Trophoblast cell (in vitro differentiated cells and primary cell): ENCODE data around the gene PTK6.
"Not testable (repeated sequence)": the region's sequence is repeated elsewhere in the genome, so short reads cannot be mapped to it uniquely, and the experiment has no call there.

Experiments used
- DNase-seq, 2 donors: peaks; one replicate each; pipeline ENCODE4 v3.0.0-alpha.2; 2016
- H2AFZ ChIP-seq: 2 replicates; pipeline ENCODE4 v1.6.1; 2013; ENCODE audit warnings: low read length, moderate library complexity, mild to moderate bottlenecking; ENCODE audit not compliant: insufficient read depth, poor library complexity
- H2AK5ac ChIP-seq: 2 replicates; pipeline ENCODE4 v1.6.1; 2013; ENCODE audit warnings: mild to moderate bottlenecking, low read length
- H2BK120ac ChIP-seq: 2 replicates; pipeline ENCODE4 v1.6.1; 2013; ENCODE audit warnings: low read length, mild to moderate bottlenecking, moderate library complexity; ENCODE audit not compliant: insufficient read depth, poor library complexity
- H2BK12ac ChIP-seq: 2 replicates; pipeline ENCODE4 v1.6.1; 2013; ENCODE audit warnings: mild to moderate bottlenecking, low read length, moderate library complexity
- H2BK5ac ChIP-seq: 2 replicates; pipeline ENCODE4 v1.6.1; 2013; ENCODE audit warnings: low read length, low read depth, moderate library complexity, mild to moderate bottlenecking; ENCODE audit not compliant: poor library complexity
- H3K14ac ChIP-seq: 2 replicates; pipeline ENCODE4 v1.6.1; 2013; ENCODE audit warnings: mild to moderate bottlenecking, low read length
- H3K18ac ChIP-seq: 2 replicates; pipeline ENCODE4 v1.6.1; 2013; ENCODE audit warnings: mild to moderate bottlenecking, low read length
- H3K23ac ChIP-seq: 2 replicates; pipeline ENCODE4 v1.6.1; 2013; ENCODE audit warnings: low read length
- H3K27ac ChIP-seq: 2 replicates; pipeline ENCODE4 v1.5.1; 2013; ENCODE audit warnings: low read depth, mild to moderate bottlenecking, inconsistent platforms, low read length, moderate library complexity
- H3K27me3 ChIP-seq: 2 replicates; pipeline ENCODE4 v1.6.1; 2013; ENCODE audit warnings: inconsistent platforms, mild to moderate bottlenecking, low read length, moderate library complexity; ENCODE audit not compliant: insufficient read depth
- H3K36me3 ChIP-seq, 2 experiments: 1 replicate in 1 of 2; 2 replicates in 1 of 2; pipeline ENCODE4 v1.6.1; 2013; ENCODE audit warnings: low read length in 2 of 2, mild to moderate bottlenecking in 2 of 2, moderate library complexity in 1 of 2; ENCODE audit not compliant: insufficient read depth in 2 of 2, control insufficient read depth in 1 of 2
- H3K4ac ChIP-seq: 2 replicates; pipeline ENCODE4 v1.6.1; 2013; ENCODE audit warnings: low read depth, mild to moderate bottlenecking, low read length, moderate library complexity
- H3K4me1 ChIP-seq, 2 experiments: 1 replicate in 1 of 2; 2 replicates in 1 of 2; pipeline ENCODE4 v1.6.1; 2013; ENCODE audit warnings: low read length in 2 of 2, mild to moderate bottlenecking in 2 of 2, moderate library complexity in 1 of 2; ENCODE audit not compliant: insufficient read depth in 2 of 2, control insufficient read depth in 1 of 2
- H3K4me2 ChIP-seq: 2 replicates; pipeline ENCODE4 v1.6.1; 2013; ENCODE audit warnings: inconsistent platforms, mild to moderate bottlenecking, low read length, moderate library complexity
- H3K4me3 ChIP-seq: 2 replicates; pipeline ENCODE4 v1.5.1; 2013; ENCODE audit warnings: mild to moderate bottlenecking, low read depth, low read length, inconsistent platforms
- H3K79me1 ChIP-seq: one replicate; pipeline ENCODE4 v1.6.1; 2013; ENCODE audit warnings: low read length
- H3K79me2 ChIP-seq: 2 replicates; pipeline ENCODE4 v1.6.1; 2013; ENCODE audit warnings: low read length, mild to moderate bottlenecking; ENCODE audit not compliant: control insufficient read depth, insufficient read depth, poor library complexity
- H3K9ac ChIP-seq: 2 replicates; pipeline ENCODE4 v1.6.1; 2013; ENCODE audit warnings: mild to moderate bottlenecking, low read length
- H3K9me3 ChIP-seq: 2 replicates; pipeline ENCODE4 v1.6.1; 2013; ENCODE audit warnings: low read depth, mild to moderate bottlenecking, control low read depth, inconsistent platforms, low read length; ENCODE audit not compliant: insufficient read depth
- H4K12ac ChIP-seq: 2 replicates; pipeline ENCODE4 v1.6.1; 2013; ENCODE audit warnings: low read depth, mild to moderate bottlenecking, low read length, moderate library complexity
- H4K8ac ChIP-seq: 2 replicates; pipeline ENCODE4 v1.6.1; 2013; ENCODE audit warnings: low read depth, mild to moderate bottlenecking, low read length, moderate library complexity
- H4K91ac ChIP-seq: one replicate; pipeline ENCODE4 v1.6.1; 2013; ENCODE audit warnings: low read depth, mild to moderate bottlenecking, low read length, moderate library complexity
- WGBS: extraction: QIAGEN DNeasy Blood & Tissue Kit; methylation state at CpG from one replicate; pipeline ENCODE4 v1.1.7; 2013; ENCODE audit warnings: missing lambda C conversion rate; ENCODE audit not compliant: insufficient read length, insufficient coverage; ENCODE audit errors: extremely low coverage; 5-methylcytosine and 5-hydroxymethylcytosine counted together

Gene PTK6

GRCh38 chr20:63514520-63514919 is 22.7 kb downstream of the PTK6 start:
- H3K14ac ChIP-seq, H3K4me2 ChIP-seq, H3K4me3 ChIP-seq, H3K9ac ChIP-seq, H3K18ac ChIP-seq, H3K79me1 ChIP-seq, H3K9me3 ChIP-seq, H2BK5ac ChIP-seq, H3K79me2 ChIP-seq, H3K23ac ChIP-seq, H3K36me3 ChIP-seq, H2AK5ac ChIP-seq, DNase-seq, H4K91ac ChIP-seq, H4K8ac ChIP-seq, H2BK120ac ChIP-seq, H3K27ac ChIP-seq, H4K12ac ChIP-seq, H2AFZ ChIP-seq, H2BK12ac ChIP-seq, H3K27me3 ChIP-seq, H3K4ac ChIP-seq: not testable (repeated sequence)
- WGBS, result no CpG with 5 or more reads among the region's 10 CpGs
- peaks cover 6 to 12% of the 10 kb centered on the region in 2 experiments for H3K4me1 ChIP-seq

- H2BK5ac ChIP-seq, result no peak overlapping the region
- no peak for DNase-seq
- no peaks in the 10 kb centered on the region for H3K9me3 ChIP-seq
- H2BK120ac ChIP-seq, result no peak overlapping the region
- no peaks in the 10 kb centered on the region for H3K79me1 ChIP-seq
- H4K8ac ChIP-seq, result no peak overlapping the region
- H3K4me1 ChIP-seq, result peaks cover under 1% of the 10 kb centered on the region in 2 experiments
- WGBS, result no CpG with 5 or more reads among the region's 3 CpGs
- no peak overlapping the region for H3K9ac ChIP-seq
- H4K91ac ChIP-seq, result no peak overlapping the region
- no peak overlapping the region for H3K4me3 ChIP-seq
- H4K12ac ChIP-seq, result no peak overlapping the region
- no peaks in the 10 kb centered on the region for H3K27me3 ChIP-seq
- H3K36me3 ChIP-seq, result no peaks in the 10 kb centered on the region
- no peak overlapping the region for H2AK5ac ChIP-seq
- H3K4ac ChIP-seq, result no peak overlapping the region
- no peak overlapping the region for H3K27ac ChIP-seq
- H2BK12ac ChIP-seq, result no peak overlapping the region
- H3K79me2 ChIP-seq, result no peaks in the 10 kb centered on the region
- H2AFZ ChIP-seq, result no peak overlapping the region
- no peak overlapping the region for H3K23ac ChIP-seq
- H3K4me2 ChIP-seq, result no peak overlapping the region
- no peak overlapping the region for H3K18ac ChIP-seq
- no peak overlapping the region for H3K14ac ChIP-seq
Observed at GRCh38 chr20:63513207-63513606, 24.0 kb downstream of the PTK6 start.

GRCh38 chr20:63509088-63509564 is 28.1 kb downstream of the PTK6 start:
- Histone ChIP-seq H3K79me1 (no peaks in the 10 kb centered on the region), H3K27ac (no peak overlapping the region), H3K4me1 (no peaks in the 10 kb centered on the region), H2BK120ac (no peak overlapping the region), H2BK5ac (no peak overlapping the region), H3K36me3 (no peaks in the 10 kb centered on the region), H2BK12ac (no peak overlapping the region), H3K4me3 (no peak overlapping the region), H3K4me2 (no peak overlapping the region), H3K14ac (no peak overlapping the region), H3K18ac (no peak overlapping the region), H4K8ac (no peak overlapping the region), H3K9me3 (peaks cover 10% of the 10 kb centered on the region), H3K79me2 (no peaks in the 10 kb centered on the region), H3K27me3 (no peaks in the 10 kb centered on the region), H2AK5ac (no peak overlapping the region), H2AFZ (no peak overlapping the region), H4K91ac (no peak overlapping the region), H3K9ac (no peak overlapping the region), H3K23ac (no peak overlapping the region), H3K4ac (no peak overlapping the region), H4K12ac (no peak overlapping the region)
- DNase-seq, result no peak
- WGBS, result no CpG with 5 or more reads among the region's 9 CpGs

- Histone ChIP-seq H2BK120ac (no peak overlapping the region), H2AK5ac (no peak overlapping the region), H4K8ac (no peak overlapping the region), H3K4me2 (no peak overlapping the region), H3K9ac (no peak overlapping the region), H3K4ac (no peak overlapping the region), H2BK12ac (no peak overlapping the region), H3K4me1 (no peaks in the 10 kb centered on the region), H3K27ac (no peak overlapping the region), H3K79me1 (no peaks in the 10 kb centered on the region), H2AFZ (no peak overlapping the region), H3K4me3 (no peak overlapping the region), H4K91ac (no peak overlapping the region), H3K18ac (no peak overlapping the region), H3K14ac (no peak overlapping the region), H4K12ac (no peak overlapping the region), H2BK5ac (no peak overlapping the region), H3K27me3 (no peaks in the 10 kb centered on the region), H3K79me2 (no peaks in the 10 kb centered on the region), H3K36me3 (no peaks in the 10 kb centered on the region), H3K9me3 (peaks cover 12% of the 10 kb centered on the region), H3K23ac (no peak overlapping the region)
- no peak for DNase-seq
- WGBS, result no CpG with 5 or more reads among the region's 33 CpGs
Observed at GRCh38 chr20:63508072-63508768, 29.0 kb downstream of the PTK6 start.
